IPS DF 4.7 (cell line): ENCODE measurements around the gene AP1S3.
"Not testable (repeated sequence)": the region's sequence is repeated elsewhere in the genome, so short reads cannot be mapped to it uniquely, and the experiment has no call there.

Experiments
- DNase-seq: peaks from one replicate; pipeline ENCODE4 v3.0.0-alpha.2; 2013; ENCODE audit warnings: low spot score; ENCODE audit errors: extremely low read depth

The AP1S3 gene

GRCh38 chr2:223853425-223853837 lies 16.0 kb upstream of the AP1S3 start:
- DNase-seq, result no peak

GRCh38 chr2:223852281-223852795 lies 15.0 kb upstream of the AP1S3 start:
- DNase-seq, result no peak

- DNase-seq, result no peak
Measured at GRCh38 chr2:223847410-223847809, 10.0 kb upstream of the AP1S3 start.

GRCh38 chr2:223846515-223846914 lies 9.1 kb upstream of the AP1S3 start:
- no peak for DNase-seq

GRCh38 chr2:223841436-223842190 lies 4.2 kb upstream of the AP1S3 start:
- DNase-seq, result no peak

GRCh38 chr2:223835701-223836532 lies 1.5 kb downstream of the AP1S3 start:
- DNase-seq, result no peak

GRCh38 chr2:223834431-223834830 lies 3.0 kb downstream of the AP1S3 start:
- no peak for DNase-seq

GRCh38 chr2:223832241-223832903 lies 5.0 kb downstream of the AP1S3 start:
- DNase-seq, result no peak

- DNase-seq, result no peak
Measured at GRCh38 chr2:223829128-223829527, 8.3 kb downstream of the AP1S3 start.

- no peak for DNase-seq
Measured at GRCh38 chr2:223828314-223828713, 9.1 kb downstream of the AP1S3 start.

- DNase-seq, result no peak
Measured at GRCh38 chr2:223826995-223827394, 10.4 kb downstream of the AP1S3 start.

GRCh38 chr2:223824301-223824700 lies 13.1 kb downstream of the AP1S3 start:
- no peak for DNase-seq

- no peak for DNase-seq
Measured at GRCh38 chr2:223822818-223823217, 14.6 kb downstream of the AP1S3 start.

- no peak for DNase-seq
Measured at GRCh38 chr2:223820549-223820948, 16.8 kb downstream of the AP1S3 start.

GRCh38 chr2:223819891-223820290 lies 17.5 kb downstream of the AP1S3 start:
- DNase-seq, result no peak

- DNase-seq, result no peak
Measured at GRCh38 chr2:223815884-223816570, 21.4 kb downstream of the AP1S3 start.

- no peak for DNase-seq
Measured at GRCh38 chr2:223815186-223815883, 22.0 kb downstream of the AP1S3 start.

- not testable (repeated sequence) for DNase-seq
Measured at GRCh38 chr2:223814764-223815163, 22.6 kb downstream of the AP1S3 start.

- no peak for DNase-seq
Measured at GRCh38 chr2:223813329-223813728, 24.1 kb downstream of the AP1S3 start.

- DNase-seq, result no peak
Measured at GRCh38 chr2:223811757-223812156, 25.6 kb downstream of the AP1S3 start.

GRCh38 chr2:223805008-223805407 lies 32.4 kb downstream of the AP1S3 start:
- DNase-seq, result no peak
